ENCODE measurements around the gene CLCN3. TPM values are rescaled to one million over a fixed set of nuclear protein-coding genes. Genes with fewer than 3 reads are reported as not detected.

The CLCN3 gene
- total RNA-seq, 1 donor from 2014 or later = 39.2 TPM

GRCh38 chr4:169583563-169583962 lies 36.8 kb upstream of the CLCN3 start:
- intact Hi-C loops (cut with DNase I) = no loop called here
- no peak overlapping the region for H3K4me3 ChIP-seq
- no peaks in the 10 kb centered on the region for H3K27me3 ChIP-seq
- H3K36me3 ChIP-seq = peaks cover 47% of the 10 kb centered on the region
- no peak for DNase-seq
- TF ChIP-seq CTCF (IDR thresholded peaks at IDR 0.05) = no peak
- H3K27ac ChIP-seq = no peak overlapping the region
- ATAC-seq = no peak
- no peaks in the 10 kb centered on the region for H3K9me3 ChIP-seq
- no peaks in the 10 kb centered on the region for H3K4me1 ChIP-seq

GRCh38 chr4:169593050-169593560 lies 27.3 kb upstream of the CLCN3 start:
- no peaks in the 10 kb centered on the region for H3K27me3 ChIP-seq
- intact Hi-C loops (cut with DNase I) = no loop called here
- no peak for TF ChIP-seq CTCF (IDR thresholded peaks at IDR 0.05)
- H3K4me1 ChIP-seq = no peaks in the 10 kb centered on the region
- peaks cover 27% of the 10 kb centered on the region for H3K36me3 ChIP-seq
- H3K4me3 ChIP-seq = no peak overlapping the region
- no peak overlapping the region for H3K27ac ChIP-seq
- DNase-seq (no peak), ATAC-seq (no peak)
- H3K9me3 ChIP-seq = no peaks in the 10 kb centered on the region

GRCh38 chr4:169594560-169595195 lies 25.7 kb upstream of the CLCN3 start:
- Histone ChIP-seq H3K4me1 (no peaks in the 10 kb centered on the region), H3K36me3 (peaks cover 20% of the 10 kb centered on the region), H3K27ac (no peak overlapping the region), H3K9me3 (no peaks in the 10 kb centered on the region), H3K27me3 (no peaks in the 10 kb centered on the region), H3K4me3 (no peak overlapping the region)
- intact Hi-C loops (cut with DNase I) = no loop called here
- ATAC-seq = no peak
- TF ChIP-seq CTCF (IDR thresholded peaks at IDR 0.05) = no peak
- DNase-seq = no peak

GRCh38 chr4:169601016-169601771 lies 19.2 kb upstream of the CLCN3 start:
- DNase-seq = no peak
- H3K4me1 ChIP-seq = no peaks in the 10 kb centered on the region
- no peak overlapping the region for H3K4me3 ChIP-seq
- peaks cover 31% of the 10 kb centered on the region for H3K36me3 ChIP-seq
- no peaks in the 10 kb centered on the region for H3K9me3 ChIP-seq
- no peak for TF ChIP-seq CTCF (IDR thresholded peaks at IDR 0.05)
- ATAC-seq = no peak
- no peaks in the 10 kb centered on the region for H3K27me3 ChIP-seq
- no peak overlapping the region for H3K27ac ChIP-seq
- intact Hi-C loops (cut with DNase I) = no loop called here

GRCh38 chr4:169603312-169603711 lies 17.1 kb upstream of the CLCN3 start:
- ATAC-seq (no peak), DNase-seq (no peak)
- Histone ChIP-seq H3K27ac (no peak overlapping the region), H3K4me1 (no peaks in the 10 kb centered on the region), H3K9me3 (no peaks in the 10 kb centered on the region), H3K27me3 (no peaks in the 10 kb centered on the region), H3K4me3 (no peak overlapping the region), H3K36me3 (peaks cover 27% of the 10 kb centered on the region)
- no peak for TF ChIP-seq CTCF (IDR thresholded peaks at IDR 0.05)
- intact Hi-C loops (cut with DNase I) = no loop called here

All from upper lobe of right lung (tissue), 1 donor.